ENCODE measurements around the gene CMSS1.

The CMSS1 gene

DNA sequence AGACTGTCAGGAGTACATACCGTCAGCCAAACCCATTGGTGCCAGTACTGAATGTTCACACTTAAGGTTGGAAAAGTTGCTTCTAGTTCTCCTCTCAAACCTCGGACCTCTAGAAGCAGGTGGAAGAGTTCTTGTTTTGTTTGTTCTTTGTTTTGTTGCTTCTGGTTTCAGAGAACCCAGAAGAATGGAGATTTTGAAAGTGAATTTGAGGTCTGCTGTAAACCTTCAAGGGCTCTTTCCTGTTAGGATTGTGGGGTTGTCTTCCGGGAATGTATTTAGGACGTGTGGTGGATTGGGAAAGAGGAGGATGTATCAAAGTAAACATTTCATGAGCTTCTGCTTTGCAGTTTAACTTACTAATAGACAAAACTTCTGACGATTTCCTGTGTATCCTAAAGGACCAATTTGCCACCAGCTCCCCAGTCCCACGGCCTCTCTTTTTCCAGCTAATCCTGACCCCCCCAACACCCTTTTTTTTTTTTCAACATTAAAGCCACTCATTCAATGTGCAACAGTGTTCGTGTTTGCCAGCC, 246.3 kb downstream of the CMSS1 start:
- no peaks in the 10 kb centered on the region for H3K79me1 ChIP-seq (ENCODE audit: low read length)
- H3K27ac ChIP-seq (ENCODE audit: low read depth, low read length) = no peak overlapping the region
- H3K4me2 ChIP-seq (ENCODE audit: low read length) = no peak overlapping the region

DNA sequence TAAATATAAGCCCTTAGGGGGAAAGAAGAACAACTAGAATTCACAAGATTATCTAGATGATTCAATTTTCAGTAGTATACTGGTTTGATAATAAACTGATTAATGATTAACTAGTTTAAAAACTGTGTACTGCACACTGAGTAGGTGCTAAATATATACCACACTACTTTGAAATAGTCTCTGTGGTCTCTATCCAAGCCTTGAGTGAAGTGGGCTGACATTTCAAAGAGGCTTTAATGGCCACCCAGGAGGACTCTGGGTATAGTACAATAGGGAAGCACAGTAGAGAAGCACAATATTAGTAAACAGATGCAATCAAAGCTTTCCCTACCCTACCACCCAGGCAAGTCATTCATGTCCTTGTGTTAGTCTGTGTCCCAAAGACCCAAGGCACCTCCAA, 249.9 kb downstream of the CMSS1 start:
- no peaks in the 10 kb centered on the region for H3K27me3 ChIP-seq (ENCODE audit: insufficient read depth, low read length, poor library complexity)
- H3K9ac ChIP-seq (ENCODE audit: low read length) = no peak overlapping the region
- H3K18ac ChIP-seq (ENCODE audit: low read length) = no peak overlapping the region
- no peaks in the 10 kb centered on the region for H3K36me3 ChIP-seq (ENCODE audit: control insufficient read depth, insufficient read depth, low read length)
- no peak overlapping the region for H3K23ac ChIP-seq (ENCODE audit: low read length)
- no peak overlapping the region for H3K4me2 ChIP-seq (ENCODE audit: low read length)
- no peaks in the 10 kb centered on the region for H3K79me1 ChIP-seq (ENCODE audit: low read length)
- no peak overlapping the region for H2BK5ac ChIP-seq (ENCODE audit: low read length)
- H4K8ac ChIP-seq (ENCODE audit: low read depth, low read length) = no peak overlapping the region
- H3K56ac ChIP-seq (ENCODE audit: low read length) = no peak overlapping the region
- no peak overlapping the region for H3K4me3 ChIP-seq (ENCODE audit: low read length)
- no peak overlapping the region for H2AK5ac ChIP-seq (ENCODE audit: low read length)
- no peak overlapping the region for H3K4ac ChIP-seq (ENCODE audit: low read depth, low read length)
- no peak overlapping the region for H2BK120ac ChIP-seq (ENCODE audit: low read depth, low read length)
- no peaks in the 10 kb centered on the region for H3K4me1 ChIP-seq (ENCODE audit: control insufficient read depth, low read depth, low read length)
- no peaks in the 10 kb centered on the region for H3K79me2 ChIP-seq (ENCODE audit: control insufficient read depth, insufficient read depth, low read length)
- H3K27ac ChIP-seq (ENCODE audit: low read depth, low read length) = no peak overlapping the region
- DNase-seq = no peak
- no peak overlapping the region for H2BK15ac ChIP-seq (replicated peaks; ENCODE audit: low read depth)
- H4K5ac ChIP-seq (ENCODE audit: low read length) = no peak overlapping the region

More for the DNA sequence above, 246.3 kb downstream of the CMSS1 start:
- H3K27me3 ChIP-seq (ENCODE audit: insufficient read depth, low read length, poor library complexity) = no peaks in the 10 kb centered on the region
- no peak overlapping the region for H2AK5ac ChIP-seq (ENCODE audit: low read length)
- H3K79me2 ChIP-seq (ENCODE audit: control insufficient read depth, insufficient read depth, low read length) = no peaks in the 10 kb centered on the region
- no peak overlapping the region for H4K5ac ChIP-seq (ENCODE audit: low read length)
- H2BK5ac ChIP-seq (ENCODE audit: low read length) = no peak overlapping the region
- no peak for DNase-seq
- H3K4me3 ChIP-seq (ENCODE audit: low read length) = no peak overlapping the region
- H3K18ac ChIP-seq (ENCODE audit: low read length) = no peak overlapping the region
- H3K36me3 ChIP-seq (ENCODE audit: control insufficient read depth, insufficient read depth, low read length) = no peaks in the 10 kb centered on the region
- WGBS (ENCODE audit: extremely low coverage, insufficient coverage, low lambda C conversion rate) = no CpG with 5 or more reads among the region's 7 CpGs
- no peak overlapping the region for H3K4ac ChIP-seq (ENCODE audit: low read depth, low read length)
- no peak overlapping the region for H4K8ac ChIP-seq (ENCODE audit: low read depth, low read length)
- no peak overlapping the region for H3K23ac ChIP-seq (ENCODE audit: low read length)
- H3K56ac ChIP-seq (ENCODE audit: low read length) = no peak overlapping the region
- no peak overlapping the region for H2BK120ac ChIP-seq (ENCODE audit: low read depth, low read length)
- H3K9ac ChIP-seq (ENCODE audit: low read length) = no peak overlapping the region
- no peaks in the 10 kb centered on the region for H3K4me1 ChIP-seq (ENCODE audit: control insufficient read depth, low read depth, low read length)
- no peak overlapping the region for H2BK15ac ChIP-seq (replicated peaks; ENCODE audit: low read depth)

DNA sequence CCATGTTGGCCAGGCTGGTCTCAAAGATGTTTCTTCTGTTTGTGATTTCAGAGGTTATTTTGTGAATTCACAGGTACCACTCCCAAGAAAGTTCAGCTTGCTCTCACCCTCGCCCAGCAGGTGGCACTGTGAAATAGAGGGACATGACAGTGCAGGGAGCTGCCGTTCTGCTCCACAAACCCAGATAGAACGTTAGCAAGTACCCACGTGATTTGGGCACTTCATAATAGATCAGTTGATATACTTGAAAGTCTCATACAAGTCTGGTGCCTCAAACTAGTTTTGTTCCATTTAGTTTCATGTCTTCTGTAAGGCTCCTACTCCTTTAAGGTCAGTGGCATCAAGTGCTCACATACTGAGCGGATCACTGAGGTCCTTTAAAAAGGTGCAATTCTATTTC, 251.2 kb downstream of the CMSS1 start:
- H3K79me2 ChIP-seq (ENCODE audit: control insufficient read depth, insufficient read depth, low read length) = no peaks in the 10 kb centered on the region
- peak; percentile 80 for DNase-seq
- no peak overlapping the region for H3K9ac ChIP-seq (ENCODE audit: low read length)
- no peak overlapping the region for H2BK5ac ChIP-seq (ENCODE audit: low read length)
- peaks cover 2% of the 10 kb centered on the region for H3K4me1 ChIP-seq (ENCODE audit: control insufficient read depth, low read depth, low read length)
- no peak overlapping the region for H2BK15ac ChIP-seq (replicated peaks; ENCODE audit: low read depth)
- H3K4me2 ChIP-seq (ENCODE audit: low read length) = no peak overlapping the region
- no CpG with 5 or more reads among the region's 5 CpGs for WGBS (ENCODE audit: extremely low coverage, insufficient coverage, low lambda C conversion rate)
- no peak overlapping the region for H3K56ac ChIP-seq (ENCODE audit: low read length)
- H3K4me3 ChIP-seq (ENCODE audit: low read length) = no peak overlapping the region
- no peak overlapping the region for H4K5ac ChIP-seq (ENCODE audit: low read length)
- no peak overlapping the region for H3K4ac ChIP-seq (ENCODE audit: low read depth, low read length)
- H3K79me1 ChIP-seq (ENCODE audit: low read length) = no peaks in the 10 kb centered on the region
- H3K36me3 ChIP-seq (ENCODE audit: control insufficient read depth, insufficient read depth, low read length) = no peaks in the 10 kb centered on the region
- H3K27me3 ChIP-seq (ENCODE audit: insufficient read depth, low read length, poor library complexity) = no peaks in the 10 kb centered on the region
- no peak overlapping the region for H2AK5ac ChIP-seq (ENCODE audit: low read length)
- no peak overlapping the region for H3K23ac ChIP-seq (ENCODE audit: low read length)
- H4K8ac ChIP-seq (ENCODE audit: low read depth, low read length) = no peak overlapping the region
- H2BK120ac ChIP-seq (ENCODE audit: low read depth, low read length) = no peak overlapping the region
- no peak overlapping the region for H3K18ac ChIP-seq (ENCODE audit: low read length)
- no peak overlapping the region for H3K27ac ChIP-seq (ENCODE audit: low read depth, low read length)

DNA sequence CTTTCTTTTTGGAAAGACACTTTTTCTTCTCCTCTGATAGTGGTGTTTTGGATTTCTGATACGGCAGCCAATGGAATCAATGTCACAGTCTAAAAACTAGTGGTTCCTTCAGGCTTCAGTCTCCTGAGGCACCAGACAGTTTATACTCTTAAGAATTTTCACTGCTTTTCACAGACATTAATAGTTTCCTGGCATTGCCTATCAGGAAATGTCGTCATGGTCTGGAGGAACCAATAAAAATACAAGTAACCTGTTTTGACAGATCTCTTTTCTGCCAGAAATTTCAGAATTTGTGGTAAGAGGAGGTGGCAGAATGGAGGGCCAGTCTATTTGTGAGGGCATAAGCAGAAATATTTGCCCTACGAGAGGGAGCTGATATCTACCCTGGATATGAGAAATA, 251.8 kb downstream of the CMSS1 start:
- Histone ChIP-seq H3K18ac (ENCODE audit: low read length) (no peak overlapping the region), H3K79me2 (ENCODE audit: control insufficient read depth, insufficient read depth, low read length) (no peaks in the 10 kb centered on the region), H2BK120ac (ENCODE audit: low read depth, low read length) (no peak overlapping the region), H2BK15ac (replicated peaks; ENCODE audit: low read depth) (no peak overlapping the region), H4K8ac (ENCODE audit: low read depth, low read length) (no peak overlapping the region), H2AK5ac (ENCODE audit: low read length) (no peak overlapping the region), H3K79me1 (ENCODE audit: low read length) (no peaks in the 10 kb centered on the region), H3K4ac (ENCODE audit: low read depth, low read length) (no peak overlapping the region), H3K4me3 (ENCODE audit: low read length) (no peak overlapping the region), H3K4me2 (ENCODE audit: low read length) (no peak overlapping the region), H3K56ac (ENCODE audit: low read length) (no peak overlapping the region), H3K36me3 (ENCODE audit: control insufficient read depth, insufficient read depth, low read length) (no peaks in the 10 kb centered on the region), H3K4me1 (ENCODE audit: control insufficient read depth, low read depth, low read length) (peaks cover 3% of the 10 kb centered on the region), H2BK5ac (ENCODE audit: low read length) (no peak overlapping the region), H3K9ac (ENCODE audit: low read length) (no peak overlapping the region), H3K27me3 (ENCODE audit: insufficient read depth, low read length, poor library complexity) (no peaks in the 10 kb centered on the region), H3K27ac (ENCODE audit: low read depth, low read length) (no peak overlapping the region), H4K5ac (ENCODE audit: low read length) (no peak overlapping the region), H3K23ac (ENCODE audit: low read length) (no peak overlapping the region)
- no CpG with 5 or more reads among the region's 3 CpGs for WGBS (ENCODE audit: extremely low coverage, insufficient coverage, low lambda C conversion rate)
- DNase-seq = no peak

DNA sequence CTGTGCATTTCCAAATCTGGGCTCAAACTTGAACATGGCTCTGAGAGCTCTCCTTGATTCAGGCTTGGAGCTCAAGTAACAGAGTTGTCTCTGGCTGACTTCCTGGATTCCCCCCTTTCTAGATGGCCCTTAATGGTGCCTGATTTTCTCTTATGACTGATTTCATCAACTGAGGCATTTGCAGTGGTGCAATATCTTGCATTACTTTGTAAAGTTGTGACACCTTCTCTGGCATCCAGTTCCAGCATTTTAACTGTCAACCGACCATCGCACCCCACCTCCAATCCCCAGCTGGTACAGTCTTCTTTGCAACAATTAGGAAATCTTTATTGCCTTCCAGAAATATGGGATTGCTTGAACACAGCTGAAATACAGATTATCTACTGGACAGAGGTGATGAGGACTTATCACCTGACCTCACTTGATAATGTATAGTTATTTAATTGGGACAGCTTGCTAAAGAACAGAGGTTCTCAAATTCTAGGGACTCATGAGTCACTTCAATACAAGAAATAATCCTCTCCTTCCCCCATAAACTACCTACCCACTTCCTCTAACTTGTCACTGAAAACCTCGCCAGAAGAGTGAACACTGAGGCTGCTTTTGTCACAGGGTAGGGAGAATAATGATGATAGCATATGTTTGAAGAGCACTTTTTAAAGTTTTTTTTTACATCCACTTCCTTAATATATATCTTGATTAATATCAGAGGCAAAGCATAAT, 254.8 kb downstream of the CMSS1 start:
- Histone ChIP-seq H3K79me2 (ENCODE audit: control insufficient read depth, insufficient read depth, low read length) (no peaks in the 10 kb centered on the region), H2BK15ac (replicated peaks; ENCODE audit: low read depth) (no peak overlapping the region), H4K5ac (ENCODE audit: low read length) (no peak overlapping the region), H3K79me1 (ENCODE audit: low read length) (no peaks in the 10 kb centered on the region), H3K4me2 (ENCODE audit: low read length) (no peak overlapping the region), H2BK120ac (ENCODE audit: low read depth, low read length) (no peak overlapping the region), H3K27ac (ENCODE audit: low read depth, low read length) (no peak overlapping the region), H4K8ac (ENCODE audit: low read depth, low read length) (no peak overlapping the region), H3K4ac (ENCODE audit: low read depth, low read length) (no peak overlapping the region), H3K27me3 (ENCODE audit: insufficient read depth, low read length, poor library complexity) (no peaks in the 10 kb centered on the region), H2BK5ac (ENCODE audit: low read length) (no peak overlapping the region), H2AK5ac (ENCODE audit: low read length) (no peak overlapping the region), H3K56ac (ENCODE audit: low read length) (no peak overlapping the region), H3K4me1 (ENCODE audit: control insufficient read depth, low read depth, low read length) (peaks cover 5% of the 10 kb centered on the region), H3K4me3 (ENCODE audit: low read length) (no peak overlapping the region), H3K9ac (ENCODE audit: low read length) (no peak overlapping the region), H3K36me3 (ENCODE audit: control insufficient read depth, insufficient read depth, low read length) (no peaks in the 10 kb centered on the region), H3K18ac (ENCODE audit: low read length) (no peak overlapping the region), H3K23ac (ENCODE audit: low read length) (no peak overlapping the region)
- whole genome bisulfite sequencing (ENCODE audit: extremely low coverage, insufficient coverage, low lambda C conversion rate) = no CpG with 5 or more reads among the region's 3 CpGs
- DNase-seq = no peak
